HCT116 (cell line): Measurements from ENCODE around the gene SCAF4. TPM values are rescaled to one million over a fixed set of nuclear protein-coding genes. Genes with fewer than 3 reads are reported as not detected.

Experiments used
- ATAC-seq: fragments of 200-7000 bp; cut with Tn5 transposase; 2 replicates; pipeline ENCODE4 v1.9.1; 2020; ENCODE audit warnings: mild to moderate bottlenecking, moderate library complexity
- BruUV-seq: library from RNA; stranded (reverse); fragments of 400-500 nt; replicated peaks from 2 replicates; lab custom pipeline; 2021; lab: Mats Ljungman, UMichigan
- CTCF ChIA-PET: fragments of 300-600 bp; sonication (Branson Sonifier 250); formaldehyde crosslinking; loops from one replicate; lab custom pipeline; 2021; ENCODE audit warnings: antibody characterized with exemption; lab: Charles Lee
- POLR2A ChIA-PET: fragments of 300-600, 350-600 bp; sonication (Branson Sonifier 250); formaldehyde crosslinking; loops from one replicate; lab custom pipeline; 2021; ENCODE audit warnings: antibody characterized with exemption; lab: Charles Lee
- RAD21 ChIA-PET, 2 experiments: fragments of 300-600 bp; sonication (Branson Sonifier 250); formaldehyde crosslinking; loops; one replicate each; lab custom pipeline; 2023; ENCODE audit warnings: low total read pairs in 2 of 2; ENCODE audit not compliant: uncharacterized antibody in 2 of 2, unreplicated experiment in 2 of 2, low non-redundant PET in 1 of 2; lab: Charles Lee
- DNase-seq: peaks from one replicate; pipeline ENCODE4 v3.0.0-alpha.2; 2010; ENCODE audit warnings: low read depth, low spot score
- H2AFZ ChIP-seq: fragments of 200-600 bp; shearing (Covaris generic), sonication (generic); 2 replicates; pipeline ENCODE4 v1.6.1; 2017; ENCODE audit warnings: low read depth, mixed run types, mixed read lengths, antibody characterized with exemption, low read length; ENCODE audit not compliant: poor library complexity, severe bottlenecking
- H3K27ac ChIP-seq: 2 replicates; pipeline ENCODE4 v1.5.1; 2012; ENCODE audit warnings: low read depth, low read length
- H3K27me3 ChIP-seq: fragments of 200-600 bp; sonication (generic); 2 replicates; pipeline ENCODE4 v1.6.1; 2016; ENCODE audit warnings: mixed run types, low read length, mixed read lengths; ENCODE audit not compliant: insufficient read depth
- H3K36me3 ChIP-seq, 2 experiments: fragments of 200-500 bp in 1 of 2; fragments of 200-600 bp in 1 of 2; sonication (Bioruptor generic) in 1 of 2; sonication (generic) in 1 of 2; 2 replicates each; pipeline versions ENCODE4 v1.5.1 to v1.6.1; 2014 to 2016; ENCODE audit warnings: low read length in 2 of 2, inconsistent platforms in 1 of 2, mixed read lengths in 1 of 2, mixed run types in 1 of 2; ENCODE audit not compliant: insufficient read depth in 2 of 2, control insufficient read depth in 1 of 2
- H3K4me1 ChIP-seq, 2 experiments: fragments of 200-600 bp in 1 of 2; sonication (generic) in 1 of 2; 2 replicates each; pipeline versions ENCODE4 v1.5.1 to v1.6.1; 2012 to 2017; ENCODE audit warnings: low read length in 2 of 2, inconsistent platforms in 1 of 2, mild to moderate bottlenecking in 1 of 2, mixed read lengths in 1 of 2, mixed run types in 1 of 2, moderate library complexity in 1 of 2; ENCODE audit not compliant: insufficient read depth in 2 of 2, control insufficient read depth in 1 of 2
- H3K4me2 ChIP-seq: fragments of 200-600 bp; sonication (generic); 2 replicates; pipeline ENCODE4 v1.6.1; 2017; ENCODE audit warnings: mixed run types, low read length, mixed read lengths
- H3K4me3 ChIP-seq, 2 experiments: fragments of 200-600 bp in 1 of 2; sonication (generic) in 1 of 2; replicated peaks in 1 of 2; 2 replicates each; pipeline ENCODE4 v1.5.1; 2011 to 2016; ENCODE audit warnings: low read length in 2 of 2, control low read depth in 1 of 2, low read depth in 1 of 2, mild to moderate bottlenecking in 1 of 2, mixed read lengths in 1 of 2, mixed run types in 1 of 2
- H3K79me2 ChIP-seq: fragments of 200-600 bp; sonication (generic); 2 replicates; pipeline ENCODE4 v1.6.1; 2017; ENCODE audit warnings: mild to moderate bottlenecking, mixed run types, low read length, moderate library complexity, mixed read lengths; ENCODE audit not compliant: insufficient read depth
- H3K9ac ChIP-seq: fragments of 200-600 bp; sonication (generic); 2 replicates; pipeline ENCODE4 v1.6.1; 2016; ENCODE audit warnings: low read length, mixed read lengths
- H3K9me2 ChIP-seq: fragments of 200-600 bp; sonication (generic), shearing (Covaris generic); 2 replicates; pipeline ENCODE4 v1.6.1; 2017; ENCODE audit warnings: mixed run types, mild to moderate bottlenecking, moderate library complexity; ENCODE audit not compliant: insufficient read depth
- H3K9me3 ChIP-seq, 2 experiments: fragments of 200-500 bp in 1 of 2; fragments of 200-600 bp in 1 of 2; sonication (Bioruptor generic) in 1 of 2; sonication (generic) in 1 of 2; 2 replicates each; pipeline ENCODE4 v1.6.1; 2014 to 2017; ENCODE audit warnings: low read length in 2 of 2, mixed read lengths in 2 of 2, inconsistent platforms in 1 of 2, low read depth in 1 of 2, mild to moderate bottlenecking in 1 of 2, mixed run types in 1 of 2, moderate library complexity in 1 of 2; ENCODE audit not compliant: control insufficient read depth in 1 of 2, insufficient read depth in 1 of 2
- H4K20me1 ChIP-seq: fragments of 200-600 bp; sonication (generic), shearing (Covaris generic); 2 replicates; pipeline ENCODE4 v1.6.1; 2017; ENCODE audit warnings: mixed run types, mild to moderate bottlenecking, moderate library complexity; ENCODE audit not compliant: insufficient read depth
- CBX3 ChIP-seq: IDR thresholded peaks from 2 replicates; pipeline ENCODE4 v1.6.1; 2012; ENCODE audit warnings: low read depth
- CEBPB ChIP-seq: IDR thresholded peaks from 2 replicates; pipeline ENCODE4 v1.6.1; 2012; ENCODE audit warnings: low read depth
- ELF1 ChIP-seq: IDR thresholded peaks from 2 replicates; pipeline ENCODE4 v1.6.1; 2012; ENCODE audit warnings: low read depth, borderline replicate concordance
- EZH2 ChIP-seq: fragments of 200-600 bp; sonication (generic); IDR thresholded peaks from 2 replicates; pipeline ENCODE4 v1.6.1; 2017; ENCODE audit warnings: antibody characterized with exemption, mixed run types
- EZH2phosphoT487 ChIP-seq: fragments of 200-600 bp; IDR thresholded peaks from 2 replicates; pipeline ENCODE4 v1.6.1; 2018; ENCODE audit warnings: antibody characterized with exemption, borderline replicate concordance
- JUND ChIP-seq: IDR thresholded peaks from 2 replicates; pipeline ENCODE4 v1.6.1; 2012
- POLR2AphosphoS5 ChIP-seq: IDR thresholded peaks from 2 replicates; pipeline ENCODE4 v1.6.1; 2011; ENCODE audit warnings: mild to moderate bottlenecking, low read depth, low read length, moderate library complexity
- RAD21 ChIP-seq: IDR thresholded peaks from 2 replicates; pipeline ENCODE4 v1.6.1; 2012; ENCODE audit warnings: low read depth, mild to moderate bottlenecking
- SIN3A ChIP-seq: IDR thresholded peaks from 2 replicates; pipeline ENCODE4 v1.6.1; 2012; ENCODE audit warnings: low read depth
- SRF ChIP-seq: IDR thresholded peaks from 2 replicates; pipeline ENCODE4 v1.6.1; 2012; ENCODE audit warnings: low read depth
- TCF7L2 ChIP-seq: IDR thresholded peaks from 2 replicates; pipeline ENCODE4 v1.7.0; 2011; ENCODE audit warnings: borderline replicate concordance, inconsistent platforms; ENCODE audit not compliant: insufficient read depth, insufficient read length; ENCODE audit errors: extremely low read depth
- YY1 ChIP-seq: IDR thresholded peaks from 2 replicates; pipeline ENCODE4 v1.6.1; 2011; ENCODE audit warnings: low read length, low read depth, moderate library complexity, mild to moderate bottlenecking; ENCODE audit not compliant: insufficient replicate concordance; ENCODE audit errors: extremely low read depth
- ZFX ChIP-seq: fragments of 450-650 bp; IDR thresholded peaks from 2 replicates; pipeline ENCODE4 v1.6.1; 2017
- ZNF274 ChIP-seq: fragments of 200-500 bp; sonication (Bioruptor generic); IDR thresholded peaks from 2 replicates; pipeline ENCODE4 v1.6.1; 2014; ENCODE audit warnings: mild to moderate bottlenecking, low read depth, low read length, inconsistent platforms
- intact Hi-C: fragments of 100-400 bp; cut with micrococcal nuclease; formaldehyde crosslinking; loops from 2 replicates; pipeline ENCODE4 v1.10.0; 2022
- total RNA-seq: library from RNA; stranded (reverse); gene quantifications from one replicate; pipeline ENCODE4 v1.2.1, GENCODE V29; 2021; ENCODE audit not compliant: unreplicated experiment
- TF ChIP-seq, protein P1 (sequence below): IDR thresholded peaks from 2 replicates; pipeline ENCODE4 v1.6.1; 2011; ENCODE audit warnings: mild to moderate bottlenecking, low read length, moderate library complexity; ENCODE audit not compliant: insufficient replicate concordance; ENCODE audit errors: extremely low read depth
- TF ChIP-seq, protein P2 (sequence below), 3 experiments: fragments of 200-600 bp in 1 of 3; sonication (generic) in 1 of 3; IDR thresholded peaks in 2 of 3; conservative IDR thresholded peaks in 1 of 3; 2 replicates each; pipeline ENCODE4 v1.5.1; 2012 to 2017; ENCODE audit warnings: low read depth in 2 of 3, low read length in 2 of 3, antibody characterized with exemption in 1 of 3, borderline replicate concordance in 1 of 3, control low read depth in 1 of 3, mild to moderate bottlenecking in 1 of 3, mixed read lengths in 1 of 3, mixed run types in 1 of 3, moderate library complexity in 1 of 3; ENCODE audit not compliant: insufficient read depth in 1 of 3
- TF ChIP-seq, protein P3 (sequence below): IDR thresholded peaks from 2 replicates; pipeline ENCODE4 v1.6.1; 2012

Gene SCAF4
- total RNA-seq, 1 experiment from 2014 or later = 31.1 TPM

DNA sequence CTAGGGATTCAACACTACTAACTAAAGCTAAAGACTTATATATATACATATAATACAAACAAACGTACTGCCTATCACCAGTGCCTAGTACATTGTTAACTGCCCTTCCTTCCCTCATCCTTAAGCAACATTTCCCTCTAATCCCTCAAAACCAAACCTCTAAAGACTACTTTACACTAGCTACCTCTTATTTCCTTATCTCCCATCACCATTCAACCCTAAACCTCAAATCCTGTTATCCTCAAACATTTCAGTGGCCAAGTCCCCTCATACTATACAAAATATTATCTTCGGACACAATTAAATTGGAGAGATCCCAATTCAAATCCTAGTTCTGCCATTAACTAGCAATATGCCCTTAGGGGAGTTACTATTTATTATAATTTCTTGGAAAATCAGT lies 3.7 kb downstream of the SCAF4 start:
- Histone ChIP-seq H2AFZ (no peak overlapping the region), H3K36me3 (no peaks in the 10 kb centered on the region), H3K4me2 (no peak overlapping the region), H3K4me1 (peaks cover 15 to 28% of the 10 kb centered on the region in 2 experiments), H3K27me3 (no peaks in the 10 kb centered on the region), H3K9ac (no peak overlapping the region), H3K4me3 (no peak overlapping the region), H3K79me2 (peaks cover 87% of the 10 kb centered on the region), H3K27ac (no peak overlapping the region), H3K9me3 (no peaks in the 10 kb centered on the region), H4K20me1 (peaks cover 39% of the 10 kb centered on the region; the same call in 1 of the 2 replicates), H3K9me2 (no peaks in the 10 kb centered on the region)
- no TSS peak for BruUV-seq
- ATAC-seq (no peak), DNase-seq (no peak)
- RAD21 ChIA-PET = no interaction called here
- intact Hi-C loops = no loop called here
- POLR2A ChIA-PET = no interaction called here
- no peak for TF ChIP-seq ELF1
- CTCF ChIA-PET = no interaction called here

DNA sequence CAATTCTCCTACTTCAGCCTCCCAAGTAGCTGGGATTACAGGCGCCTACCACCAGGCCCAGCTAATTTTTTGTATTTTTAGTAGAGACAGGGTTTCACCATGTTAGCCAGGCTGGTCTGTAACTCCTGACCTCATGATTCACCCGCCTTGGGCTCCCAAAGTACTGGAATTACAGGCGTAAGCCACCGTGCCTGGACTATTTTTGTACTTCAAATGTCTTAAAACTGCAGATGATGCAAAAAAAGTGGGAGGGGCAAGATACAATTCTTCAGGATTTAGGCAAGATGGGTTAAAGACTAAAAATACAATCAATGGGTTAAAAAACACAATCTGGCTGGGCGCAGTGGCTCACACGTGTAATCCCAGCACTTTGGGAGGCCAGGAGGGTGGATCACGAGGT lies 4.7 kb downstream of the SCAF4 start:
- POLR2A ChIA-PET = no interaction called here
- Histone ChIP-seq H3K27ac (no peak overlapping the region), H3K9me2 (no peaks in the 10 kb centered on the region), H3K4me3 (no peak overlapping the region), H3K36me3 (no peaks in the 10 kb centered on the region), H2AFZ (no peak overlapping the region), H3K27me3 (no peaks in the 10 kb centered on the region), H3K4me1 (peaks cover 10 to 18% of the 10 kb centered on the region in 2 experiments), H3K4me2 (no peak overlapping the region), H3K9ac (no peak overlapping the region), H3K9me3 (no peaks in the 10 kb centered on the region), H4K20me1 (peaks cover 44% of the 10 kb centered on the region; the same call in 1 of the 2 replicates), H3K79me2 (peaks cover 97% of the 10 kb centered on the region)
- intact Hi-C loops = no loop called here
- ATAC-seq (no peak), DNase-seq (no peak)
- CTCF ChIA-PET = no interaction called here
- no TSS peak for BruUV-seq
- RAD21 ChIA-PET = no interaction called here
- TF ChIP-seq EZH2 (no peak), CBX3 (no peak), SIN3A (no peak), ZNF274 (no peak), TCF7L2 (no peak), JUND (no peak), POLR2AphosphoS5 (no peak), YY1 (no peak), SRF (no peak), CEBPB (no peak), ZFX (no peak), RAD21 (no peak), EZH2phosphoT487 (no peak)
- TF ChIP-seq, protein P1, sequence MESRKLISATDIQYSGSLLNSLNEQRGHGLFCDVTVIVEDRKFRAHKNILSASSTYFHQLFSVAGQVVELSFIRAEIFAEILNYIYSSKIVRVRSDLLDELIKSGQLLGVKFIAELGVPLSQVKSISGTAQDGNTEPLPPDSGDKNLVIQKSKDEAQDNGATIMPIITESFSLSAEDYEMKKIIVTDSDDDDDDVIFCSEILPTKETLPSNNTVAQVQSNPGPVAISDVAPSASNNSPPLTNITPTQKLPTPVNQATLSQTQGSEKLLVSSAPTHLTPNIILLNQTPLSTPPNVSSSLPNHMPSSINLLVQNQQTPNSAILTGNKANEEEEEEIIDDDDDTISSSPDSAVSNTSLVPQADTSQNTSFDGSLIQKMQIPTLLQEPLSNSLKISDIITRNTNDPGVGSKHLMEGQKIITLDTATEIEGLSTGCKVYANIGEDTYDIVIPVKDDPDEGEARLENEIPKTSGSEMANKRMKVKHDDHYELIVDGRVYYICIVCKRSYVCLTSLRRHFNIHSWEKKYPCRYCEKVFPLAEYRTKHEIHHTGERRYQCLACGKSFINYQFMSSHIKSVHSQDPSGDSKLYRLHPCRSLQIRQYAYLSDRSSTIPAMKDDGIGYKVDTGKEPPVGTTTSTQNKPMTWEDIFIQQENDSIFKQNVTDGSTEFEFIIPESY = no peak
- TF ChIP-seq, protein P2, sequence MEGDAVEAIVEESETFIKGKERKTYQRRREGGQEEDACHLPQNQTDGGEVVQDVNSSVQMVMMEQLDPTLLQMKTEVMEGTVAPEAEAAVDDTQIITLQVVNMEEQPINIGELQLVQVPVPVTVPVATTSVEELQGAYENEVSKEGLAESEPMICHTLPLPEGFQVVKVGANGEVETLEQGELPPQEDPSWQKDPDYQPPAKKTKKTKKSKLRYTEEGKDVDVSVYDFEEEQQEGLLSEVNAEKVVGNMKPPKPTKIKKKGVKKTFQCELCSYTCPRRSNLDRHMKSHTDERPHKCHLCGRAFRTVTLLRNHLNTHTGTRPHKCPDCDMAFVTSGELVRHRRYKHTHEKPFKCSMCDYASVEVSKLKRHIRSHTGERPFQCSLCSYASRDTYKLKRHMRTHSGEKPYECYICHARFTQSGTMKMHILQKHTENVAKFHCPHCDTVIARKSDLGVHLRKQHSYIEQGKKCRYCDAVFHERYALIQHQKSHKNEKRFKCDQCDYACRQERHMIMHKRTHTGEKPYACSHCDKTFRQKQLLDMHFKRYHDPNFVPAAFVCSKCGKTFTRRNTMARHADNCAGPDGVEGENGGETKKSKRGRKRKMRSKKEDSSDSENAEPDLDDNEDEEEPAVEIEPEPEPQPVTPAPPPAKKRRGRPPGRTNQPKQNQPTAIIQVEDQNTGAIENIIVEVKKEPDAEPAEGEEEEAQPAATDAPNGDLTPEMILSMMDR (IDR thresholded peaks at IDR 0.05 in 2 of 3, conservative IDR thresholded peaks at IDR 0.05 in 1 of 3; ENCODE audit: borderline replicate concordance in 1 of 3, insufficient read depth in 1 of 3, low read depth in 2 of 3, low read length in 2 of 3) = no peak
- TF ChIP-seq, protein P3, sequence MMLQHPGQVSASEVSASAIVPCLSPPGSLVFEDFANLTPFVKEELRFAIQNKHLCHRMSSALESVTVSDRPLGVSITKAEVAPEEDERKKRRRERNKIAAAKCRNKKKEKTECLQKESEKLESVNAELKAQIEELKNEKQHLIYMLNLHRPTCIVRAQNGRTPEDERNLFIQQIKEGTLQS = no peak
